NK-92 treated with Interleukin-12 subunit alpha and Interleukin-12 subunit beta, amount 100 ng/mL, for 24 hours (cell line): ENCODE measurements around the gene CATSPERZ.

Experiments
- DNase-seq: peaks from one replicate; lab custom pipeline; 2025; lab: John Stamatoyannopoulos, UW

CATSPERZ gene

DNA sequence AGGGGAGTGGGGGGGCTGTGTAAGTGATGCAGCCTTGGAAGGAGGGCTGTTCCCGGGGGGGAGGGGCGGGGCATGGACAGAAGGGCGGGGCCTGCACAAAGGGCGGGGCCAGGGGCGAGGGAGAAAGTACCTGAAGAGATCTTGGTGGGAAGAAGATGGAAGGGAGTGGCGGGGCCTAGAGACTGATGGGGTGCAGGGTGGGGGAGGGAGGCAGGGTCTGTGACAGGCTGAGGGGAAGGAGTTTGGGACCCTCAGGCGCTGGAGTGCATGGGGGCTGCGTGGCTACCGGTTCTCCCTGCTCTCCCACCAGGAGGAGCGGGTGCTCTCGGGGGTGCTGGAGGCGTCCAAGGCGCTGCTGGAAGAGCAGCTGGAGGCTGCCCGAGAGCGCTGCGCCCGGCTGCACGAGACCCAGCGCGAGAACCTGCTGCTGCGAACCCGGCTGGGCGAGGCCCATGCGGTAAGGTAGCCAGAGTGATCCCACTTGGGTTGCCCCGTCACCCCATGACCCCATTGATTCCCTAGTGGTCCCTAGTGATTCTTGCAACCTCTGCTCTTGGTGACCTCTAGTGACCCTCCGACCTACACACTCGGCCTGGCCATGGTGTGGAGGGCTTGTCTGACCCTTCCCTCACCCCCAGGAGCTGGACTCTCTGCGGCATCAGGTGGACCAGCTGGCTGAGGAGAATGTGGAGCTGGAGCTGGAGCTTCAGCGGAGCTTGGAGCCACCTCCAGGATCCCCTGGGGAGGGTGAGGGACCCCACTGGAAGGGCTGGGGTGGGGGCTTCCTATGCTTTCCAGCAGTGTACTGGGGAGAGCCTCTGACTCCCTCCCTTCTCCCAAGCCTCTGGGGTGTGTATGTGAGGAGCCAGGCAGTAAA is 42.9 kb downstream of the CATSPERZ start:
- no peak for DNase-seq

GRCh38 chr11:64343767-64344559 is 43.8 kb downstream of the CATSPERZ start:
- no peak for DNase-seq

DNA sequence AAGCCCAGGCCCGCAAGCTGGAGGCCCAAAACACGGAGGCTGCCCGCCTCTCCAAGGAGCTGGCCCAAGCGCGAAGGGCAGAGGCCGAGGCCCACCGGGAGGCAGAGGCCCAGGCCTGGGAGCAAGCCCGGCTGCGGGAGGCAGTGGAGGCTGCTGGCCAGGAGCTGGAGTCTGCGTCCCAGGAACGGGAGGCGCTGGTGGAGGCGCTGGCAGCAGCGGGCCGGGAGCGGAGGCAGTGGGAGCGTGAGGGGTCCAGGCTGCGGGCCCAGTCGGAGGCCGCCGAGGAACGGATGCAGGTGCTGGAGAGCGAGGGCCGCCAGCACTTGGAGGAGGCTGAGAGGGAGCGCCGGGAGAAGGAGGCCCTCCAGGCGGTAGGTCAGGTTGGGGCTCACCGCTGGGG is 44.6 kb downstream of the CATSPERZ start:
- no peak for DNase-seq

DNA sequence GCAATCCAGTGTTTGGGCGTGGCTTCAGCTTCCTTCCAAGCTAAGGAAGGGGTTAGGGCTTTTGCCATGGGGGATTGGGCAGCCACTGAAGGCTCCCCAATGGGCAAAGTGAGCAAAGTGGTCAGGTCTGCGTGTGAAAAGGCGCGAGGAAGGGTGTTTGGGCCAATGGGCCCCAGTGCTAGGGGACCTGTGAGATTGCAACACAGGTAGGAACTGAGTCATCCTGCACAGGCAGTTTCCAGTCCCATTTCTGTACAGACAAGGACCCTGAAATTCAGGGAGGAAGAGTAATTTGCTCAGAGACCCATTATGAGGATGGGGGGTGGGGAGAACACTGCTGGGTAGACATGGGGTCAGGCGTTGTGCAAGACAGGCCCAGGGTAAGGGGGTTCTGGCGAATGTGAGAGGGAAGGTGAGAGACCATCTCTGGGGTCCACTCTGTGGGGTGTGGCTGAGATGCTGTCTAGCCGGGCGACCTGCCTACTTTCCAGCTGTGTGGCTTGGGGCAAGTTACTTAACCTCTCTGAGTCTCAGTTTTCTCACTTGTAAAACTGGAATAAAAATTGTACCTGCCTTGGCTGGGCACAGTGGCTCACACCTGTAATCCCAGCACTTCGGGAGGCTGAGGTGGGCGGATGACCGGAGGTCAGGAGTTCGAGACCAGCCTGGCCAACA is 47.2 kb downstream of the CATSPERZ start:
- DNase-seq = peak; percentile 80

- DNase-seq = no peak
These were observed 48.3 kb downstream of the CATSPERZ start for GRCh38 chr11:64348383-64349024.

- DNase-seq = no peak
These were observed 48.8 kb downstream of the CATSPERZ start for GRCh38 chr11:64349025-64349387.

- DNase-seq = no peak
These were observed 49.2 kb downstream of the CATSPERZ start for GRCh38 chr11:64349404-64349803.

DNA sequence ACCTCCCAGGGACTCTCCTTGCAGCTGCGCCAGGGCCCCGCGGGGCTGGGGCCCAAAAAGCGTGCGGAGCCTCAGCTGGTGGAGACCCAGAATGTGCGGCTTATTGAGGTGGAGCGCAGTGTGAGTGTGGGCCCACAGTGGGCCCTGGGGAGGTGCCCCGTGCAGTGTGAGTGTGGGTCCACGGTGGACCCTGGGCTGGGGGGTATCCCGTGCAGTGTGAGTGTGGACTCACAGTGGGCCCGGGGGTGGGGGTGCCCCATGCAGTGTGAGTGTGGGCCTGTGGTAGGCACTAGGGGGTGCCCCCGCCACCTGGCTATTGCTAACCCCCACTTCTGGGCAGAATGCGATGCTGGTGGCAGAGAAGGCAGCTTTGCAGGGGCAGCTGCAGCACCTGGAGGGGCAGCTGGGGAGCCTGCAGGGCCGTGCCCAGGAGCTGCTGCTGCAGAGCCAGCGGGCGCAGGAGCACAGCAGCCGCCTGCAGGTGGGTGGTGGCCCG is 51.0 kb downstream of the CATSPERZ start:
- no peak for DNase-seq

DNA sequence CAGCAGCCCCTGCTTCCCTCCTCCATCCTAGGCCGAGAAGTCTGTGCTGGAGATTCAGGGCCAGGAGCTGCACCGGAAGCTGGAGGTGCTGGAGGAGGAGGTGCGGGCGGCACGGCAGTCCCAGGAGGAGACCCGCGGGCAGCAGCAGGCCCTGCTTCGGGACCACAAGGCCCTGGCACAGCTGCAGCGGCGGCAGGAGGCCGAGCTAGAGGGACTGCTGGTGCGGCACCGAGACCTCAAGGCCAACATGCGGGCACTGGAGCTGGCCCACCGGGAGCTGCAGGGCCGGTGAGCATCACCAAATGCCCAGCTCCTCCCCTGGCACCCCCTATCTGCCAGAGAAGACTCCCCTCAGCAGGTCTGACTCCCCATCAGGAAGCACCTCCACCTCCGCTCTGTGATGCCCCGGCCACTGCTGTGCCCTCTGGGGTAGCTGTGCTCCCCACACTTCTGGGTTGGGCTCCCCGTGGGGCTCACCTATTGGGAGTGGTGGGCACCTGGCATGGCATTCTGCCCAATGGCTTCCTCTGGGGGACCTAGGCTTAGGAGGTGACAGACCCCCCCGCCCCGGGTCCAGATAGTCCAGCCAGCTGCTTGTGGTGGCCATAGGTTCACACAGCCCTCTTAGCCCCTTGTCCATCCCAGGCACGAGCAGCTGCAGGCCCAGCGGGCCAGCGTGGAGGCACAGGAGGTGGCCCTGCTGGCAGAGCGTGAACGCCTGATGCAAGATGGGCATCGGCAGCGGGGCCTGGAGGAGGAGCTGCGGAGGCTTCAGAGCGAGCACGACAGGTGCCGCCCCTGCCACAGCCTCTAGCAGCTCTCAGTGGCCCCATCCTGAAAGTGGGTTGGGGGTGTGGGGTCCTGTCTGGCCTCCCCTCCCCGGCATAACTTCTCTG is 52.2 kb downstream of the CATSPERZ start:
- no peak for DNase-seq

GRCh38 chr11:64352995-64353714 is 53.0 kb downstream of the CATSPERZ start:
- DNase-seq = no peak

- DNase-seq = no peak
These were observed 53.8 kb downstream of the CATSPERZ start for GRCh38 chr11:64353715-64354506.
